Astrocyte of the cerebellum (primary cell): ENCODE results near the gene TLL2.

Source experiments
- DNase-seq: peaks from one replicate; pipeline ENCODE4 v3.0.0-alpha.2; 2011; ENCODE audit warnings: low read depth
- H3K4me3 ChIP-seq: 2 replicates; pipeline ENCODE4 v1.5.1; 2011; ENCODE audit warnings: mild to moderate bottlenecking, low read depth, low read length, moderate library complexity
- CTCF ChIP-seq: IDR thresholded peaks from 2 replicates; pipeline ENCODE4 v1.5.1; 2012; ENCODE audit warnings: low read length, low read depth, moderate library complexity, mild to moderate bottlenecking; ENCODE audit errors: missing control alignments
- in situ Hi-C: cut with HindIII; loops from 2 replicates; pipeline ENCODE4 v1.10.0; 2017; ENCODE audit warnings: low sequenced_read_pairs

The TLL2 gene

GRCh38 chr10:96419351-96419750 lies 94.4 kb downstream of the TLL2 start:
- in situ Hi-C loops: no loop called here
- no peak for DNase-seq
- TF ChIP-seq CTCF: no peak
- no peak overlapping the region for H3K4me3 ChIP-seq

- no peak for TF ChIP-seq CTCF
- in situ Hi-C loops: no loop called here
- no peak for DNase-seq
- no peak overlapping the region for H3K4me3 ChIP-seq
These were observed 95.1 kb downstream of the TLL2 start for GRCh38 chr10:96418582-96418981.

GRCh38 chr10:96417441-96417840 lies 96.3 kb downstream of the TLL2 start:
- TF ChIP-seq CTCF: no peak
- in situ Hi-C loops: no loop called here
- no peak for DNase-seq
- H3K4me3 ChIP-seq: no peak overlapping the region

- H3K4me3 ChIP-seq: no peak overlapping the region
- in situ Hi-C loops: no loop called here
- TF ChIP-seq CTCF: no peak
- DNase-seq: peak; percentile 47
These were observed 97.1 kb downstream of the TLL2 start for GRCh38 chr10:96416643-96417042.

GRCh38 chr10:96415891-96416554 lies 97.7 kb downstream of the TLL2 start:
- no peak for TF ChIP-seq CTCF
- peak; percentile 62 for DNase-seq
- in situ Hi-C loops: no loop called here
- H3K4me3 ChIP-seq: no peak overlapping the region

- no peak for TF ChIP-seq CTCF
- H3K4me3 ChIP-seq: no peak overlapping the region
- no peak for DNase-seq
- in situ Hi-C loops: no loop called here
These were observed 98.4 kb downstream of the TLL2 start for GRCh38 chr10:96415150-96415890.
